BE2C (cell line): Measurements from ENCODE around the gene FAM13A.

ENCODE experiments used
- DNase-seq: peaks from one replicate; pipeline ENCODE4 v3.0.0-alpha.2; 2020
- H3K27me3 ChIP-seq: fragments of 250-450 bp; sonication (Bioruptor Pico); 2 replicates; pipeline ENCODE4 v1.5.1; 2020; ENCODE audit warnings: mild to moderate bottlenecking
- H3K36me3 ChIP-seq: fragments of 250-450 bp; sonication (Bioruptor Pico); 2 replicates; pipeline ENCODE4 v1.5.1; 2020; ENCODE audit warnings: mild to moderate bottlenecking
- H3K4me1 ChIP-seq: fragments of 250-450 bp; sonication (Bioruptor Pico); 2 replicates; pipeline ENCODE4 v1.5.1; 2020
- H3K4me3 ChIP-seq: 2 replicates; pipeline ENCODE4 v1.5.1; 2011; ENCODE audit warnings: low read depth, low read length
- H3K9me3 ChIP-seq: fragments of 250-450 bp; sonication (Bioruptor Pico); 2 replicates; pipeline ENCODE4 v1.5.1; 2020
- CTCF ChIP-seq: IDR thresholded peaks from 2 replicates; pipeline ENCODE4 v1.5.1; 2012; ENCODE audit warnings: mild to moderate bottlenecking, low read depth, low read length

Gene FAM13A

GRCh38 chr4:88742561-88742960, 314.4 kb downstream of the FAM13A start:
- H3K27me3 ChIP-seq, result no peaks in the 10 kb centered on the region
- H3K9me3 ChIP-seq, result no peaks in the 10 kb centered on the region
- DNase-seq, result no peak
- no peaks in the 10 kb centered on the region for H3K4me1 ChIP-seq
- H3K4me3 ChIP-seq, result no peak overlapping the region
- TF ChIP-seq CTCF, result no peak
- peaks cover 36% of the 10 kb centered on the region for H3K36me3 ChIP-seq

- DNase-seq, result no peak
- H3K9me3 ChIP-seq, result no peaks in the 10 kb centered on the region
- no peak for TF ChIP-seq CTCF
- peaks cover 7% of the 10 kb centered on the region; the same call in 1 of the 2 replicates for H3K4me1 ChIP-seq
- H3K4me3 ChIP-seq, result no peak overlapping the region
- peaks cover 26% of the 10 kb centered on the region for H3K36me3 ChIP-seq
- no peaks in the 10 kb centered on the region for H3K27me3 ChIP-seq
Measured at GRCh38 chr4:88738180-88738579, 318.8 kb downstream of the FAM13A start.

- Histone ChIP-seq H3K4me3 (no peak overlapping the region), H3K27me3 (no peaks in the 10 kb centered on the region), H3K9me3 (no peaks in the 10 kb centered on the region), H3K4me1 (peaks cover 7% of the 10 kb centered on the region; the same call in 1 of the 2 replicates), H3K36me3 (peaks cover 22% of the 10 kb centered on the region)
- TF ChIP-seq CTCF, result no peak
- DNase-seq, result no peak
Measured at GRCh38 chr4:88737307-88737941, 319.6 kb downstream of the FAM13A start.

- H3K9me3 ChIP-seq, result no peaks in the 10 kb centered on the region
- no peak overlapping the region for H3K4me3 ChIP-seq
- no peak for TF ChIP-seq CTCF
- no peaks in the 10 kb centered on the region for H3K27me3 ChIP-seq
- H3K36me3 ChIP-seq, result peaks cover 26% of the 10 kb centered on the region
- peaks cover 7% of the 10 kb centered on the region; the same call in 1 of the 2 replicates for H3K4me1 ChIP-seq
- no peak for DNase-seq
Measured at GRCh38 chr4:88736264-88736663, 320.7 kb downstream of the FAM13A start.

- DNase-seq, result no peak
- no peaks in the 10 kb centered on the region for H3K27me3 ChIP-seq
- no peak overlapping the region for H3K4me3 ChIP-seq
- H3K9me3 ChIP-seq, result no peaks in the 10 kb centered on the region
- peaks cover 7% of the 10 kb centered on the region; the same call in 1 of the 2 replicates for H3K4me1 ChIP-seq
- H3K36me3 ChIP-seq, result peaks cover 25% of the 10 kb centered on the region
- no peak for TF ChIP-seq CTCF
Measured at GRCh38 chr4:88735564-88735963, 321.4 kb downstream of the FAM13A start.

- H3K4me1 ChIP-seq, result peaks cover 7% of the 10 kb centered on the region; the same call in 1 of the 2 replicates
- TF ChIP-seq CTCF, result no peak
- no peaks in the 10 kb centered on the region for H3K9me3 ChIP-seq
- no peaks in the 10 kb centered on the region for H3K27me3 ChIP-seq
- DNase-seq, result peak; percentile 56
- peaks cover 30% of the 10 kb centered on the region for H3K36me3 ChIP-seq
- no peak overlapping the region for H3K4me3 ChIP-seq
Measured at GRCh38 chr4:88734403-88734949, 322.5 kb downstream of the FAM13A start.
